Keratinocyte (primary cell): ENCODE measurements around the gene CCDC87. TPM values are rescaled to one million over a fixed set of nuclear protein-coding genes. Genes with fewer than 3 reads are reported as not detected.

Source experiments
- DNase-seq: peaks from one replicate; pipeline ENCODE4 v3.0.0-alpha.2; 2011; ENCODE audit warnings: low read depth, missing footprints, low spot score
- FAIRE-seq: peaks from 2 replicates; lab custom pipeline; 2011; peaks lifted over from hg19 to GRCh38; lab: Jason Lieb, UNC
- H2AFZ ChIP-seq: 2 replicates; pipeline ENCODE4 v1.6.0; 2012; ENCODE audit warnings: low read length, control low read depth, inconsistent platforms; ENCODE audit not compliant: control insufficient read depth
- H3K27ac ChIP-seq: 2 replicates; pipeline ENCODE4 v1.5.1; 2011; ENCODE audit warnings: low read length; ENCODE audit not compliant: control insufficient read depth, insufficient read depth
- H3K27me3 ChIP-seq: 3 replicates; pipeline ENCODE4 v1.6.0; 2011; ENCODE audit warnings: low read length; ENCODE audit not compliant: control insufficient read depth, insufficient read depth; ENCODE audit errors: extremely low read depth
- H3K36me3 ChIP-seq, 2 experiments: 2 replicates in 1 of 2; 3 replicates in 1 of 2; pipeline ENCODE4 v1.5.1; 2011; ENCODE audit warnings: low read length in 2 of 2, mild to moderate bottlenecking in 1 of 2; ENCODE audit not compliant: control insufficient read depth in 2 of 2, insufficient read depth in 2 of 2; ENCODE audit errors: extremely low read depth in 1 of 2
- H3K4me1 ChIP-seq: 3 replicates; pipeline ENCODE4 v1.5.1; 2011; ENCODE audit warnings: low read length; ENCODE audit not compliant: control insufficient read depth, insufficient read depth; ENCODE audit errors: extremely low read depth
- H3K4me2 ChIP-seq: 3 replicates; pipeline ENCODE4 v1.6.0; 2011; ENCODE audit warnings: low read depth, low read length; ENCODE audit not compliant: control insufficient read depth, insufficient read depth; ENCODE audit errors: extremely low read depth
- H3K4me3 ChIP-seq, 3 experiments: fragments of 200-600 bp in 1 of 3; sonication (generic) in 1 of 3; 2 replicates in 2 of 3; 3 replicates in 1 of 3; pipeline ENCODE4 v1.5.1; 2011 to 2016; ENCODE audit warnings: low read length in 3 of 3, mild to moderate bottlenecking in 3 of 3, control low read depth in 2 of 3, inconsistent platforms in 1 of 3, low read depth in 1 of 3, mixed read lengths in 1 of 3, mixed run types in 1 of 3, moderate library complexity in 1 of 3; ENCODE audit not compliant: control insufficient read depth in 2 of 3, insufficient read depth in 2 of 3; ENCODE audit errors: extremely low read depth in 1 of 3
- H3K79me2 ChIP-seq: 2 replicates; pipeline ENCODE4 v1.6.0; 2012; ENCODE audit warnings: low read length; ENCODE audit not compliant: control insufficient read depth, insufficient read depth
- H3K9ac ChIP-seq: 3 replicates; pipeline ENCODE4 v1.6.0; 2011; ENCODE audit warnings: low read length; ENCODE audit not compliant: control insufficient read depth, insufficient read depth; ENCODE audit errors: extremely low read depth
- H3K9me1 ChIP-seq: 3 replicates; pipeline ENCODE4 v1.6.0; 2011; ENCODE audit warnings: low read length; ENCODE audit not compliant: control insufficient read depth, insufficient read depth; ENCODE audit errors: extremely low read depth
- H3K9me3 ChIP-seq: 2 replicates; pipeline ENCODE4 v1.5.1; 2012; ENCODE audit warnings: low read depth, low read length; ENCODE audit not compliant: control insufficient read depth
- H4K20me1 ChIP-seq: 3 replicates; pipeline ENCODE4 v1.6.0; 2011; ENCODE audit warnings: low read length; ENCODE audit not compliant: control insufficient read depth, insufficient read depth; ENCODE audit errors: extremely low read depth
- EZH2 ChIP-seq: IDR thresholded peaks from one replicate; pipeline ENCODE4 v1.6.1; 2012; ENCODE audit warnings: inconsistent platforms, mild to moderate bottlenecking, low read length, moderate library complexity
- dilution Hi-C: fragments of 300-500 bp; cut with MboI; formaldehyde crosslinking; loops from one replicate; pipeline ENCODE4 v1.7.0; 2020; ENCODE audit warnings: low sequenced_read_pairs; ENCODE audit not compliant: extremely low pct_ligation_motif_present
- polyA plus RNA-seq, 5 experiments: library from polyadenylated mRNA; depleted of rRNA in 3 of 5; stranded (reverse) in 3 of 5; stranded (forward) in 1 of 5; unstranded in 1 of 5; fragments of >200 nt; gene quantifications; 1 replicate in 1 of 5; 2 replicates in 3 of 5; 3 replicates in 1 of 5; pipeline versions ENCODE4 v1.2.1 to v1.2.3, GENCODE V29; 2011 to 2012; ENCODE audit warnings: missing spikeins in 2 of 5, low read depth in 1 of 5, low replicate concordance in 1 of 5
- TF ChIP-seq, protein P1 (sequence below), 3 experiments: IDR thresholded peaks in 1 of 3; conservative IDR thresholded peaks in 1 of 3; optimal IDR thresholded peaks in 1 of 3; 2 replicates in 2 of 3; 3 replicates in 1 of 3; pipeline versions ENCODE3 to v1.5.1; 2011; ENCODE audit warnings: low read length in 3 of 3, mild to moderate bottlenecking in 3 of 3, moderate library complexity in 2 of 3, control low read depth in 1 of 3, inconsistent platforms in 1 of 3; ENCODE audit not compliant: insufficient read depth in 2 of 3; ENCODE audit errors: extremely low read depth in 1 of 3

The CCDC87 gene
- polyA plus RNA-seq, 1 donor (not counting 4 experiments of a cell fraction or from before 2014, with no cell fraction given) = 0.07 TPM

DNA sequence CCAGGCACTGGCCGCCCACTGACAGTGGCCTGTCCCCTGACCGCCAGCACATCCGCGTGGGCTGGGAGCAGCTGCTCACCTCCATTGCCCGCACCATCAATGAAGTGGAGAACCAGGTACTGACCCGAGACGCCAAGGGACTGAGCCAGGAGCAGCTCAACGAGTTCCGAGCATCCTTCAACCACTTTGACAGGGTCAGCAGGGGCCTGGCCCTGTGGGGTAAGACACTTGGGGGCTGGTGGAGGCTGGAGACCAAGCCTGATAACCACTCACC is 31.0 kb downstream of the CCDC87 start:
- H4K20me1 ChIP-seq = no peaks in the 10 kb centered on the region
- no peaks in the 10 kb centered on the region for H3K9me1 ChIP-seq
- H3K27me3 ChIP-seq = peaks cover 23% of the 10 kb centered on the region
- FAIRE-seq = no peak
- H3K27ac ChIP-seq = no peak overlapping the region
- no peak for TF ChIP-seq EZH2
- TF ChIP-seq, protein P1, sequence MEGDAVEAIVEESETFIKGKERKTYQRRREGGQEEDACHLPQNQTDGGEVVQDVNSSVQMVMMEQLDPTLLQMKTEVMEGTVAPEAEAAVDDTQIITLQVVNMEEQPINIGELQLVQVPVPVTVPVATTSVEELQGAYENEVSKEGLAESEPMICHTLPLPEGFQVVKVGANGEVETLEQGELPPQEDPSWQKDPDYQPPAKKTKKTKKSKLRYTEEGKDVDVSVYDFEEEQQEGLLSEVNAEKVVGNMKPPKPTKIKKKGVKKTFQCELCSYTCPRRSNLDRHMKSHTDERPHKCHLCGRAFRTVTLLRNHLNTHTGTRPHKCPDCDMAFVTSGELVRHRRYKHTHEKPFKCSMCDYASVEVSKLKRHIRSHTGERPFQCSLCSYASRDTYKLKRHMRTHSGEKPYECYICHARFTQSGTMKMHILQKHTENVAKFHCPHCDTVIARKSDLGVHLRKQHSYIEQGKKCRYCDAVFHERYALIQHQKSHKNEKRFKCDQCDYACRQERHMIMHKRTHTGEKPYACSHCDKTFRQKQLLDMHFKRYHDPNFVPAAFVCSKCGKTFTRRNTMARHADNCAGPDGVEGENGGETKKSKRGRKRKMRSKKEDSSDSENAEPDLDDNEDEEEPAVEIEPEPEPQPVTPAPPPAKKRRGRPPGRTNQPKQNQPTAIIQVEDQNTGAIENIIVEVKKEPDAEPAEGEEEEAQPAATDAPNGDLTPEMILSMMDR (optimal IDR thresholded peaks at IDR 0.05 in 1 of 3, IDR thresholded peaks at IDR 0.05 in 1 of 3, conservative IDR thresholded peaks at IDR 0.05 in 1 of 3; ENCODE audit: extremely low read depth in 1 of 3, insufficient read depth in 2 of 3, low read length in 3 of 3) = no peak
- no peak for DNase-seq
- no peak overlapping the region for H2AFZ ChIP-seq
- no peaks in the 10 kb centered on the region for H3K79me2 ChIP-seq
- no peak overlapping the region for H3K4me3 ChIP-seq
- H3K4me1 ChIP-seq = no peaks in the 10 kb centered on the region
- H3K9me3 ChIP-seq = no peaks in the 10 kb centered on the region
- no peak overlapping the region for H3K4me2 ChIP-seq
- dilution Hi-C loops = no loop called here
- no peak overlapping the region for H3K9ac ChIP-seq
- no peaks in the 10 kb centered on the region for H3K36me3 ChIP-seq

DNA sequence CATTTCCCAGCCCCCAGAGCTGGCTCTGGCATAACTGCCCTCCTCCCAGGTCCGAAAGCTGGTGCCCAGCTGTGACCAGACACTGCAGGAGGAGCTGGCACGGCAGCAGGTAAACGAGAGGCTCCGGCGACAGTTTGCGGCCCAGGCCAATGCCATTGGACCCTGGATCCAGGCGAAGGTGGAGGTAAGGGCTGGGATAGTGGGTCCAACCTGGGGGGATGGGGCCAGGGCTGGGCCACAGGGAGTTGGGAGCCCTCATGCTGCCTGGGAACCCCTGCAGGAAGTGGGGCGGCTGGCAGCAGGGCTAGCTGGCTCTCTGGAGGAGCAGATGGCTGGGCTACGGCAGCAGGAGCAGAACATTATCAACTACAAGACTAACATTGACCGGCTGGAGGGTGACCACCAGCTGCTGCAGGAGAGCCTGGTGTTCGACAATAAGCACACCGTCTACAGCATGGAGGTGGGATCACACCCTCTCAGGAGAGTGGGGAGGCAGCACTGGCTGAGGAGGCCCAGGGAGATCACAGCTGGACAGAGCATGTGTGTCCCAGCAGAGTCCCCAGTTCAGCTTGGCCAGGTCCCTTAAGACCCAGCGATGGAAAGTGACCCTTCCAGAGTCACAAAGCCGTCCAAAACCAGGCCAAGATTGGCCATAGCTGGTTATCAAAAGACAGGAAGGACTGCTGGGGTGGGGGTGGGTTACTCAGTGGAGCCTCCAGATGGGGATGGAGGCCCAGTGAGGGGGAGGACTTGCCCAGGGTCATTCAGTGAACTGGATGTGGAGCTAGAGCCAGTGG is 31.5 kb downstream of the CCDC87 start:
- no peaks in the 10 kb centered on the region for H3K9me1 ChIP-seq
- dilution Hi-C loops = no loop called here

More for the DNA sequence above, 31.5 kb downstream of the CCDC87 start:
- no peaks in the 10 kb centered on the region for H4K20me1 ChIP-seq
- FAIRE-seq (no peak), DNase-seq (no peak)
- peaks cover 23% of the 10 kb centered on the region for H3K27me3 ChIP-seq
- H3K4me2 ChIP-seq = no peak overlapping the region
- H3K36me3 ChIP-seq = no peaks in the 10 kb centered on the region
- no peaks in the 10 kb centered on the region for H3K4me1 ChIP-seq
- no peaks in the 10 kb centered on the region for H3K9me3 ChIP-seq
- no peak overlapping the region for H2AFZ ChIP-seq
- no peaks in the 10 kb centered on the region for H3K79me2 ChIP-seq
- no peak overlapping the region for H3K9ac ChIP-seq
- TF ChIP-seq EZH2 = no peak
- TF ChIP-seq, protein P1 (optimal IDR thresholded peaks at IDR 0.05 in 1 of 3, IDR thresholded peaks at IDR 0.05 in 1 of 3, conservative IDR thresholded peaks at IDR 0.05 in 1 of 3; ENCODE audit: extremely low read depth in 1 of 3, insufficient read depth in 2 of 3, low read length in 3 of 3) = no peak
- H3K27ac ChIP-seq = no peak overlapping the region
- no peak overlapping the region for H3K4me3 ChIP-seq
